ENCODE results near the gene AKAP6.
A peak's percentile ranks its signal among the peaks of the same experiment; 100 is the strongest.

AKAP6 gene

GRCh38 chr14:32821964-32822653 is 493.0 kb downstream of the AKAP6 start:
- no peak for DNase-seq (ENCODE audit: low read depth)
- no peak for TF ChIP-seq CTCF (IDR thresholded peaks at IDR 0.05; ENCODE audit: insufficient read depth, low read depth, low read length, missing control alignments)
- no peak overlapping the region for H3K4me3 ChIP-seq (ENCODE audit: low read depth, low read length)

- DNase-seq (ENCODE audit: low read depth): no peak
- no peak overlapping the region for H3K4me3 ChIP-seq (ENCODE audit: low read depth, low read length)
- no peak for TF ChIP-seq CTCF (IDR thresholded peaks at IDR 0.05; ENCODE audit: insufficient read depth, low read depth, low read length, missing control alignments)
Measured at GRCh38 chr14:32823706-32824105, 494.6 kb downstream of the AKAP6 start.

GRCh38 chr14:32824195-32824594 is 495.1 kb downstream of the AKAP6 start:
- H3K4me3 ChIP-seq (ENCODE audit: low read depth, low read length): no peak overlapping the region
- DNase-seq (ENCODE audit: low read depth): no peak
- TF ChIP-seq CTCF (IDR thresholded peaks at IDR 0.05; ENCODE audit: insufficient read depth, low read depth, low read length, missing control alignments): no peak

- TF ChIP-seq CTCF (IDR thresholded peaks at IDR 0.05; ENCODE audit: insufficient read depth, low read depth, low read length, missing control alignments): no peak
- DNase-seq (ENCODE audit: low read depth): no peak
- H3K4me3 ChIP-seq (ENCODE audit: low read depth, low read length): no peak overlapping the region
Measured at GRCh38 chr14:32825058-32825457, 496.0 kb downstream of the AKAP6 start.

GRCh38 chr14:32826404-32827082 is 497.4 kb downstream of the AKAP6 start:
- H3K4me3 ChIP-seq (ENCODE audit: low read depth, low read length): no peak overlapping the region
- peak; percentile 0 for DNase-seq (ENCODE audit: low read depth)
- no peak for TF ChIP-seq CTCF (IDR thresholded peaks at IDR 0.05; ENCODE audit: insufficient read depth, low read depth, low read length, missing control alignments)

- H3K4me3 ChIP-seq (ENCODE audit: low read depth, low read length): no peak overlapping the region
- no peak for DNase-seq (ENCODE audit: low read depth)
- no peak for TF ChIP-seq CTCF (IDR thresholded peaks at IDR 0.05; ENCODE audit: insufficient read depth, low read depth, low read length, missing control alignments)
Measured at GRCh38 chr14:32827514-32827913, 498.4 kb downstream of the AKAP6 start.

All from GM12865 (cell line).